Parathyroid adenoma (tissue), 2 donors: ENCODE data around the gene PET117.
"Not testable (repeated sequence)": the region's sequence is repeated elsewhere in the genome, so short reads cannot be mapped to it uniquely, and the experiment has no call there.

Source experiments
- H2AFZ ChIP-seq: fragments of 300-600 bp; sonication (generic); one replicate; pipeline ENCODE4 v1.7.0; 2017; ENCODE audit warnings: antibody characterized with exemption, mild to moderate bottlenecking
- H3K27ac ChIP-seq: fragments of 300-600 bp; sonication (generic); one replicate; pipeline ENCODE4 v1.7.0; 2017
- H3K27me3 ChIP-seq: fragments of 300-600 bp; sonication (generic); one replicate; pipeline ENCODE4 v1.7.0; 2017; ENCODE audit warnings: low read length; ENCODE audit not compliant: control insufficient read depth, insufficient read depth
- H3K36me3 ChIP-seq: fragments of 300-600 bp; sonication (generic); one replicate; pipeline ENCODE4 v1.7.0; 2017; ENCODE audit warnings: low read length; ENCODE audit not compliant: control insufficient read depth, insufficient read depth
- H3K4me1 ChIP-seq: fragments of 300-600 bp; sonication (generic); one replicate; pipeline ENCODE4 v1.7.0; 2017; ENCODE audit warnings: control low read depth
- H3K4me2 ChIP-seq: fragments of 300-600 bp; sonication (generic); one replicate; pipeline ENCODE4 v1.7.0; 2017; ENCODE audit warnings: low read length
- H3K4me3 ChIP-seq: fragments of 300-600 bp; sonication (generic); one replicate; pipeline ENCODE4 v1.7.0; 2017; ENCODE audit warnings: low read depth, low read length
- H3K79me2 ChIP-seq: fragments of 300-600 bp; sonication (generic); one replicate; pipeline ENCODE4 v1.7.0; 2017; ENCODE audit warnings: control low read depth
- H3K9ac ChIP-seq: fragments of 300-600 bp; sonication (generic); one replicate; pipeline ENCODE4 v1.7.0; 2017; ENCODE audit warnings: mild to moderate bottlenecking
- H3K9me3 ChIP-seq: fragments of 300-600 bp; sonication (generic); one replicate; pipeline ENCODE4 v1.7.0; 2017; ENCODE audit warnings: low read length; ENCODE audit not compliant: control insufficient read depth
- TF ChIP-seq, protein P1 (sequence below): fragments of 300-600 bp; sonication (generic); IDR thresholded peaks from one replicate; pipeline ENCODE4 v1.7.0; 2017; ENCODE audit warnings: antibody characterized with exemption, mild to moderate bottlenecking
- donor health status: primary hyperparathyroidism.

The PET117 gene

DNA sequence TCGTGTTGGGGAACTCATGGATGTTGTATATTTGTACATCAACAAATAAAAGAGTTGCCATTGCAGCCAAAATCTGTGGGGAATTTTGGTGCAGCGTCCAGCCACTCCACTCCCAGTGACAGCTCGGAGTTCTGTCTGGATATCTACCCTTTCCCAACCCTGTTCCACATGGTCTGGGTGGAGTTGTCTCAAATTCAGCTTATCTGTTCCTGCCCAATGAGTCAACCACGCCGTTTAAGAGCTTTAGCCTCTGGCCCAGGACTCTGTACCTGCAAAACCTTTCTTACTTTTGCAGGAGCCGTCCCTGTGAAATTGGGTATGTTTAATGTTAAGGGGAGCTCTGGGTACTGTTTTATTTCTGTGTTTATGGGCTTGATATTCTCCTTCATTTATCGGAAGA is 46.0 kb upstream of the PET117 start:
- H3K4me1 ChIP-seq, result no peaks in the 10 kb centered on the region
- no peak overlapping the region for H3K4me3 ChIP-seq
- no peaks in the 10 kb centered on the region for H3K9me3 ChIP-seq
- H3K36me3 ChIP-seq, result no peaks in the 10 kb centered on the region
- no peak overlapping the region for H3K27ac ChIP-seq
- TF ChIP-seq, protein P1, sequence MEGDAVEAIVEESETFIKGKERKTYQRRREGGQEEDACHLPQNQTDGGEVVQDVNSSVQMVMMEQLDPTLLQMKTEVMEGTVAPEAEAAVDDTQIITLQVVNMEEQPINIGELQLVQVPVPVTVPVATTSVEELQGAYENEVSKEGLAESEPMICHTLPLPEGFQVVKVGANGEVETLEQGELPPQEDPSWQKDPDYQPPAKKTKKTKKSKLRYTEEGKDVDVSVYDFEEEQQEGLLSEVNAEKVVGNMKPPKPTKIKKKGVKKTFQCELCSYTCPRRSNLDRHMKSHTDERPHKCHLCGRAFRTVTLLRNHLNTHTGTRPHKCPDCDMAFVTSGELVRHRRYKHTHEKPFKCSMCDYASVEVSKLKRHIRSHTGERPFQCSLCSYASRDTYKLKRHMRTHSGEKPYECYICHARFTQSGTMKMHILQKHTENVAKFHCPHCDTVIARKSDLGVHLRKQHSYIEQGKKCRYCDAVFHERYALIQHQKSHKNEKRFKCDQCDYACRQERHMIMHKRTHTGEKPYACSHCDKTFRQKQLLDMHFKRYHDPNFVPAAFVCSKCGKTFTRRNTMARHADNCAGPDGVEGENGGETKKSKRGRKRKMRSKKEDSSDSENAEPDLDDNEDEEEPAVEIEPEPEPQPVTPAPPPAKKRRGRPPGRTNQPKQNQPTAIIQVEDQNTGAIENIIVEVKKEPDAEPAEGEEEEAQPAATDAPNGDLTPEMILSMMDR, result no peak
- no peak overlapping the region for H2AFZ ChIP-seq
- H3K4me2 ChIP-seq, result no peak overlapping the region
- H3K27me3 ChIP-seq, result no peaks in the 10 kb centered on the region
- no peak overlapping the region for H3K9ac ChIP-seq
- H3K79me2 ChIP-seq, result no peaks in the 10 kb centered on the region

- H3K4me2 ChIP-seq, result no peak overlapping the region
- H3K36me3 ChIP-seq, result no peaks in the 10 kb centered on the region
- no peaks in the 10 kb centered on the region for H3K9me3 ChIP-seq
- H3K4me3 ChIP-seq, result no peak overlapping the region
- H3K9ac ChIP-seq, result no peak overlapping the region
- no peak overlapping the region for H3K27ac ChIP-seq
- H3K27me3 ChIP-seq, result no peaks in the 10 kb centered on the region
- H2AFZ ChIP-seq, result no peak overlapping the region
- H3K79me2 ChIP-seq, result no peaks in the 10 kb centered on the region
- TF ChIP-seq, protein P1, result no peak
- H3K4me1 ChIP-seq, result no peaks in the 10 kb centered on the region
Observed at GRCh38 chr20:18092890-18093289, 44.8 kb upstream of the PET117 start.

DNA sequence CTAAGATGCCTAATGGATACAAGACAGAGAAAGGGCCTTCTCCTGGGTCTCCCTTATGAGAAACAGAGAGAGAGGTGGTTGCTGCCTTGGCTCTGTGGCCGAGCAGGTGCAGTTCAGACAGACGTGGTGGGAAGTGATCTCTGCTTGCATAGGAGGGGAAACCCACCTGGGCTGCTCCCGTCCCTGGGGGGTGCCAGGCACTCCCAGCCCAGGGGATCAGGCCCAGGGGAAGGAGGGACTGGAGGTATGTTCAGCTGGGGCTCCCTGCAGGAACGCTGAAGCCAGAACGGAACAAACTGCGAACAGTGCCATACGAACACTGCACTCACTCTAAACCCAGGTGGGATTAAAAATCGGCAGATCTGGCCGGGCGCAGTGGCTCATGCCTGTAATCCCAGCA is 44.3 kb upstream of the PET117 start:
- no peak overlapping the region for H3K4me2 ChIP-seq
- H3K4me3 ChIP-seq, result no peak overlapping the region
- H3K4me1 ChIP-seq, result no peaks in the 10 kb centered on the region
- no peaks in the 10 kb centered on the region for H3K79me2 ChIP-seq
- no peaks in the 10 kb centered on the region for H3K9me3 ChIP-seq
- TF ChIP-seq, protein P1, result no peak
- no peaks in the 10 kb centered on the region for H3K27me3 ChIP-seq
- H2AFZ ChIP-seq, result no peak overlapping the region
- H3K36me3 ChIP-seq, result no peaks in the 10 kb centered on the region
- no peak overlapping the region for H3K27ac ChIP-seq
- H3K9ac ChIP-seq, result no peak overlapping the region

DNA sequence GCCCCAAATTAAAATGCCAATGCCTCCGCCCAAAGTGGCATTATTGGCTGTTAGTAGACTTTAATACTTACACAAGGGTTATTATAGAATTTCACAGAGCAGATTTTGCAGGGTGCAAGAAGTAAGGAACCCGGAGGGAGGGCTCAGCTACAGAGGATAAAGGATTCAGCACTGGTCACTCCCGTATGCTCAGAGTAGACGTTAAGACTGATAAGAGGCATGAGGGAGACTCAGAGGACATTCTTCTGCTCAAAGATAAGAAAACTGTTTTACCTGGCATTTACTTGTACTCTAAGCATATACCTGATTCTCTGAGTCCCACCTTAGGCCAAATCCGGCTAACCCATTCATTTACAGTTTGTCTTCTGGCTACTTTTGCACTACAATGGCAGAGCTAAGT is 43.5 kb upstream of the PET117 start:
- Histone ChIP-seq H3K27me3 (no peaks in the 10 kb centered on the region), H3K36me3 (no peaks in the 10 kb centered on the region)
- TF ChIP-seq, protein P1, result no peak

DNA sequence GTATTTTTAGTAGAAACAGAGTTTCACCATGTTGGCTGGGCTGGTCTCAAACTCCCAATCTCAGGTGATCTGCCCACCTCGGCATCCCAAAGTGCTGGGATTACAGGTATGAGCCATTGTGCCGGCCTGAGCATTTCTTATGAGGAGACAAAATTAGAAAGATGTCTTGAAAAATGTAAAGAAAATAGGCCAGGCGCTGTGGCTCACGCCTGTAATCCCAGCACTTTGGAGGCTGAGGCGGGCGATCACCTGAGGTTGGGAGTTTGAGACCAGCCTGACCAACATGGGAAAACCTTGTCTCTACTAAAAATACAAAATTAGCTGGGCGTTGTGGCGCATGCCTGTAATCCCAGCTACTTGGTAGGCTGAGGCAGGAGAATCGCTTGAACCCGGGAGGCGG is 37.1 kb upstream of the PET117 start:
- not testable (repeated sequence) for H3K36me3 ChIP-seq, H3K27ac ChIP-seq, H3K27me3 ChIP-seq, H3K4me1 ChIP-seq, H3K4me3 ChIP-seq, H3K9ac ChIP-seq, H3K79me2 ChIP-seq, H3K4me2 ChIP-seq, H3K9me3 ChIP-seq, H2AFZ ChIP-seq

More for the DNA sequence above, 43.5 kb upstream of the PET117 start:
- H3K27ac ChIP-seq, result no peak overlapping the region
- H3K9me3 ChIP-seq, result no peaks in the 10 kb centered on the region
- H3K4me1 ChIP-seq, result no peaks in the 10 kb centered on the region
- H3K4me2 ChIP-seq, result no peak overlapping the region
- H3K9ac ChIP-seq, result no peak overlapping the region
- H2AFZ ChIP-seq, result no peak overlapping the region
- H3K79me2 ChIP-seq, result no peaks in the 10 kb centered on the region
- H3K4me3 ChIP-seq, result no peak overlapping the region
